LNCAP (cell line): Measurements from ENCODE around the gene BRAT1.

Experiments used
- TF ChIP-seq, protein P1 (sequence below): fragments of 450-650 bp; IDR thresholded peaks from 2 replicates; pipeline ENCODE4 v1.5.1; 2017; ENCODE audit warnings: mild to moderate bottlenecking

Gene BRAT1

DNA sequence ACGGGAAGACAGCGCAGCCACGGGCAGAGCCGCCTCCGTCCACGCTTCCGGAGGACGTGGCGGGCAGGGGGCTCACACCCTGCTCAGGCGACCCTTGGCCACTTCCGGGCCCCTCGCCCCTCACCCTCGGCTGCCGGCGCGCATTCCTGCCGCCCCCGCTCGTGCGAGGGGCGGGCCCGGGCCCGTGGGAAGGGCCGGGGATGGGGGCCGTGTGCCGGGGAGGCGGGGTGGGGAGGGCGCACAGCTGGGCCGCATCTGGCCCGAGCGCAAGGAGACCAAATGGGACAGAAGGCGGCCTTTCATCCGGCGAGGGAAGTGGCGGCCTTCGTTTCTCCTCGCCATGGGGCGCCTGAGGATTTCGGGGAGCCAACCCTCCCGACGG, 36.6 kb downstream of the BRAT1 start:
- TF ChIP-seq, protein P1, sequence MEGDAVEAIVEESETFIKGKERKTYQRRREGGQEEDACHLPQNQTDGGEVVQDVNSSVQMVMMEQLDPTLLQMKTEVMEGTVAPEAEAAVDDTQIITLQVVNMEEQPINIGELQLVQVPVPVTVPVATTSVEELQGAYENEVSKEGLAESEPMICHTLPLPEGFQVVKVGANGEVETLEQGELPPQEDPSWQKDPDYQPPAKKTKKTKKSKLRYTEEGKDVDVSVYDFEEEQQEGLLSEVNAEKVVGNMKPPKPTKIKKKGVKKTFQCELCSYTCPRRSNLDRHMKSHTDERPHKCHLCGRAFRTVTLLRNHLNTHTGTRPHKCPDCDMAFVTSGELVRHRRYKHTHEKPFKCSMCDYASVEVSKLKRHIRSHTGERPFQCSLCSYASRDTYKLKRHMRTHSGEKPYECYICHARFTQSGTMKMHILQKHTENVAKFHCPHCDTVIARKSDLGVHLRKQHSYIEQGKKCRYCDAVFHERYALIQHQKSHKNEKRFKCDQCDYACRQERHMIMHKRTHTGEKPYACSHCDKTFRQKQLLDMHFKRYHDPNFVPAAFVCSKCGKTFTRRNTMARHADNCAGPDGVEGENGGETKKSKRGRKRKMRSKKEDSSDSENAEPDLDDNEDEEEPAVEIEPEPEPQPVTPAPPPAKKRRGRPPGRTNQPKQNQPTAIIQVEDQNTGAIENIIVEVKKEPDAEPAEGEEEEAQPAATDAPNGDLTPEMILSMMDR = no peak

DNA sequence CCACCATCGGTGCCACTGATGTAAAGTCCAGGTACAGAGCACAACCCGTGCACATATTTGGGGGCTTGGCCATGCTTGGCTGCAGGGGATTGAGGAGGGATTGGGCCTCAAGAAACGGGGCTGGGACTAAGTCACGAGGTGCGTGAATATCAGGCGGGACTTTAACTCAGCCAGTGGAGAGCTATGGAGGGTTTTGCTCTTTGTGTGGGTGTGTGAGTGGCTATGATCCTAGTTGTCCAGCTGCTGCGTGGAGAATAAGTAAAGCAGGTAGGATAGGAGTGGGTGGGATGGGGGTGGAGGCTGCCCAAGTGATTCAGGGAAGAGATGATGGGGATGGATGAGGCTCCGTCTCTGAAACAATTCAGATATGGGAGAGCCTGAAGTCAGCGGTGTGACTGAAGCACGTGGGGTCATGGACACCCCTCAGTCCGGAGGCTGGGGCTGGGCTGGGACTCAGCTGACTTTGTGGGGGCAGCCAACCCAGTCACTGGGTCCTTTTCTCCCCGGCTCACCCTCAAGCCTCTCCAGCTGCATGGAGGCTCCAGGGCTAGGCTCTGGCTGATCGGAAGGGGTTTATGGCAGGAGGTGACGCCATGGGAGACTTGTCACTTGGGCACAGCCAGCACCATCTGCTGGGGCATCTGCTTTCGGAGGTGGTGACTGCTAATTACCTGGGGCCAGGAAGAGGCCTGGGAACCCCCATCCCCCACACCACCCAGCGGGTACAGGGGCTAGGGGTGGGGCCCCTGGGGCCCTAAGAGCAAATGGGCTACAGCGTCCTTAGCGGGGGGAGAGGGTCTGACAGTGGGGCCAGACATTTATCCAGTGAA, 37.4 kb downstream of the BRAT1 start:
- TF ChIP-seq, protein P1 = no peak

DNA sequence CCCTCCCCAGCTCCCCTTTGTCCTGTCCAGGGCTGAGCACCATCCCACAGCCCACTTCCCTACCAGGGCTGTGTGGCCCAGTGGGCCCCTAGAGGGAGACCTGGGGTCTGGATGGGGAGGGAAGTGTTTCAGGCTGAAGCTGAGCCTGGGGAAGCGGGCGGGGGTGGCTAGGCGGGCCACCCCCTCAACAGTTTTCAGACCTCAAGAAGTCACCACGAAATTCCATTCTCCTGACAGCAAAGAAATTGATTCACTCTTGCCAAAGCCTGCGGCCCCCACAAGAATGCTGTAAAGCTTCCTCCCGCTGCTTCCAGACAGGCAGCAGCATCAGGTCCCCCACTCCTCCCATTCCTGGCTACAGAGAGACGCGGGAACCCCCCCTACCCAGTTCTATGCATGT, 38.3 kb downstream of the BRAT1 start:
- TF ChIP-seq, protein P1 = no peak

DNA sequence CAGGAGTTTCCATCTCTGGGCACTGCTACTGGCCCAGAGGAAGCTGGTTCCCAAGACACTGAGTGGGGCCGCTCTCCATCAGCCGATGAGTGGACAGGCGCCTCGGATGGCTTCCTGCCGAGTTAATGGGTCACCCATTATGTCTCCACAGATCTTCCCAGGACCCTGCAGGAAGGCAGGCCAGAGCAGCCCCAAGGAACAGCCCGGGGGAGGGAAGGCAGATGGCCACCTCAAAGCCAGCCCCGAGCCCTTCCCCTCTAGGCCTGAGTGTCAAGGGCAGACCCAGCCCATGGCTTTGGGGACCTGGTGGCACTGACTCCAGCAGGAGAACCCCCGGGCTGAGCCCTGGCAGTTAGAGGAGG, 39.1 kb downstream of the BRAT1 start:
- TF ChIP-seq, protein P1 = no peak

DNA sequence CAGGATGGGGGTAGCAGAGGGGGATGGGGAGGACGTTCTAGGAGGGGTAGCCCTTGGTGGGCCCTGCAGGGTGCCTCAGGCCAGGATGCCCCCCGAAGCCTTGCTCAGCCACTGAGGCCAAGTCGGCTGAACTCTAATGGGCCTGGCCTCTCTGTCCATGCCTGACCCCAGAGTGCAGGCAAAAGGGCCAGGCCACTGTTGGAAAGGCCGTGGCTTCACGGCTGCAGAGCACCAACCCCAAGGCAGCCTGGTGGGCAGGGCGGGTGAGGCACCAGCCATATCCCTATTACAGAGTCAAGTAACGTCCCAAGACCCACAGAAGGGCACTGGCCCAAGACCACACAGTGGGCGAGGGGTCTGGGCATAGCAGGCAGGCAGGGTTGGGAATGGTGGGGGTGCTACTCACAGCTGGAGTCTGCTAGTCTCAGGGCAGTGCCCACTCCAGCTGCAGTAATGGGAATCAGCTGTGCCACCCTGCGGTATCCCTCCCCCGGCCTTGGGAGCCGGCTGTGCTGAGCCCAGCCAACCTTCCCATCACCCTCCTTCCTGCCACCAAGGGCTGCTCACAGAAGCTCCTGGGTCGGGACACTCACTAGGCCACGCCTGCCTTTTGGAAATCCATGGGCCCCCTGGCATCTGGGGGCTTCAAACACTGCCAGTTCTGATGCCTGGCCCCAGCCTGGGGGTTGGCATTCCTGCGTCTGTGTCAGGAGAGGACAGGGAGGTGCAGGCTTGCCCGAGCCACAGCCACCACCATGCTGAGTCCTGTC, 39.7 kb downstream of the BRAT1 start:
- TF ChIP-seq, protein P1 = no peak

DNA sequence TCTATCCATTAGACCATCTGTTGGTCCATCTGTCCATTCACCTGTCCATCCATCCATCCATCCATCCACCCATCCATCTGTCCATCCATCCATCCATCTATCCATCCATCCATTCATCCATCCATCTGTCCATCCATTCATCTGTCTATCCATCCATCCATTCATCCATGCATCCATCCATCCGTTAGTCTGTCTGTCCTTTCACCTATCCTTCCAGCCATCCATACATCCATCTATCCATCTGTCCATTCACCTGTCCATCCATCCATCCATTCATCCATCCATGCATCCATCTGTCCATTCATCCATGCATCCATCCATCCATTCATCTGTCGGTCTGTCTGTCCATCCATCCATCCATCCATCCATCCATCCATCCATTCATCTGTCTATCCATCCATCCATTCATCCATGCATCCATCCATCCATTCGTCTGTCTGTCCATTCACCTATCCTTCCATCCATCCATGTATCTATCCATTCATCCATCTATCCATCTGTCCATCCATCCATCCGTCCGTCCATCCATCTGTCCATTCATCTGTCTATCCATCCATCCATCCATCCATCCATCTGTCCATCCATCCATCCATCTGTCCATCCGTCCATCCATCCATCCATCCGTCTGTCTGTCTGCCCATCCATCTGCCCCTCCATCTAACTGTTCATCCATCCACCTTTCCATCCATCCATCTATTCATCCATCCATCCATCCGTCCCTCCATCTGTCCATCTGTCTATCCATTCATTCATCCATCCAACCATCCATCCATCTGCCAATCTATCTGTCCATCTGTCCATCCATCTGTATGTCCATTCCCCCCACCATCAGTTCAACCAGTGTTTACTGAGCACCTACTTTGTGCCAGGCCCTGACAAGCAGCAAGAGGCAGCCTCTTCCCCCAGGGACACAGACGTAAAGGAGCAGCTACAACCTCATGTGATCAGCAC, 40.6 kb downstream of the BRAT1 start:
- TF ChIP-seq, protein P1 = no peak

DNA sequence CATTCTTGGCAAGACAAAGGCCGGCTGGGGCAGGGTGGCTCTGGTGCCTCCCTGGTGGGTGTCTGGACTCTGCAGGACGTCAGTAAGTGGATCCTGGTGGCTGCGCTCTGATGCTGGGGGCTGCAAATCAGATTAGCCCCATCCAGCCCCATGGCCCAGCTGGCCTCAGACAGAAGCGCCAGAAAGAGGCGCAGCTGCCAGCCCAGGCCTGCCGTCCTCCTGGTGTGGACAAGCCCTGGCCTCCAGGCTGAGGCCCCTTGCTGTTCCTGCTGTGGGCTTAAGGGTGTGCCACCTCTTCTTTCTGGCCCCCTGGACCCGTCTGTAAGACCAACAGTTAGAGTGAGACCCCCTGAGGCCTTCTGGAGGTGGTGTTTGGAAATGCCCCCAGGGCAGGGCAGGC, 41.6 kb downstream of the BRAT1 start:
- TF ChIP-seq, protein P1 = no peak
